Activated CD4-positive, alpha-beta memory T cell treated with anti-CD3 and anti-CD28 coated beads, Interleukin-2, amount 10 ng/mL, durations not matched to agents 7 days and 5 days (primary cell): ENCODE data around the gene PDILT. TPM values are rescaled to one million over a fixed set of nuclear protein-coding genes. Genes with fewer than 3 reads are reported as not detected.
"Not testable (repeated sequence)": the region's sequence is repeated elsewhere in the genome, so short reads cannot be mapped to it uniquely, and the experiment has no call there.

Experiments
- CTCF ChIA-PET: fragments of 350-600 bp; sonication (Branson Sonifier 250); formaldehyde crosslinking; loops from one replicate; lab custom pipeline; 2021; ENCODE audit warnings: antibody characterized with exemption, inconsistent platforms; lab: Charles Lee
- POLR2A ChIA-PET: fragments of 350-600 bp; sonication (Branson Sonifier 250); formaldehyde crosslinking; loops from one replicate; lab custom pipeline; 2021; ENCODE audit warnings: antibody characterized with exemption; lab: Charles Lee
- DNase-seq: peaks from one replicate; pipeline ENCODE4 v3.0.0-alpha.2; 2020
- H3K27ac Mint-ChIP-seq: one replicate; pipeline ENCODE4 v1.8.0; 2021; ENCODE audit warnings: mild to moderate bottlenecking, mixed read lengths
- H3K27me3 Mint-ChIP-seq: one replicate; pipeline ENCODE4 v1.8.0; 2021; ENCODE audit warnings: mixed read lengths
- H3K36me3 Mint-ChIP-seq: one replicate; pipeline ENCODE4 v1.8.0; 2021; ENCODE audit warnings: low read depth, mixed read lengths
- H3K4me1 Mint-ChIP-seq: one replicate; pipeline ENCODE4 v1.8.0; 2021; ENCODE audit warnings: mixed read lengths
- H3K4me3 Mint-ChIP-seq: one replicate; pipeline ENCODE4 v1.8.0; 2021; ENCODE audit warnings: mild to moderate bottlenecking, mixed read lengths
- H3K9me3 Mint-ChIP-seq: one replicate; pipeline ENCODE4 v1.8.0; 2021; ENCODE audit warnings: mixed read lengths
- total RNA-seq, 2 experiments: library from RNA; stranded (reverse); gene quantifications; one replicate each; pipeline ENCODE4 v1.2.3, GENCODE V29; 2021

Gene PDILT
- total RNA-seq, 2 experiments from 2014 or later: not detected

DNA sequence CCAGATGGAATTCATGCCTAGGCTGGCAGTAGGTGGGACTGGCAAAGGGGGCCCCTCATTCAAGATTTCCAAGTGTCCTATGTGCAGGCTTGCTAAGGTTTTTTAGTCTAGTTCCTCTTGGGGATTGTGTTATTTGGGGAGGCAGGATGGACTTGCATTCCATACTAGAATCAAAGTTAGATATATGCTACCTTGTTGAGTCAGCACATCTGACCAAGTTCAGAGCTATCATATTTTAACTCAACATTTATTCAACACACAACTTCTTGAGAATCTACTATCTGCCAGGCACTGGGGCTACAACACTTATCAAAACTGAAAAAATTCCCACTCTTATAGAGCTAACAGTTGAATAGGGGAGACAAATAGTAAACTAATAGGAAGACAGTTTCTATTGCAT is 83.9 kb downstream of the PDILT start:
- no peaks in the 10 kb centered on the region for H3K9me3 Mint-ChIP-seq
- H3K27me3 Mint-ChIP-seq: no peaks in the 10 kb centered on the region
- no peaks in the 10 kb centered on the region for H3K4me1 Mint-ChIP-seq

DNA sequence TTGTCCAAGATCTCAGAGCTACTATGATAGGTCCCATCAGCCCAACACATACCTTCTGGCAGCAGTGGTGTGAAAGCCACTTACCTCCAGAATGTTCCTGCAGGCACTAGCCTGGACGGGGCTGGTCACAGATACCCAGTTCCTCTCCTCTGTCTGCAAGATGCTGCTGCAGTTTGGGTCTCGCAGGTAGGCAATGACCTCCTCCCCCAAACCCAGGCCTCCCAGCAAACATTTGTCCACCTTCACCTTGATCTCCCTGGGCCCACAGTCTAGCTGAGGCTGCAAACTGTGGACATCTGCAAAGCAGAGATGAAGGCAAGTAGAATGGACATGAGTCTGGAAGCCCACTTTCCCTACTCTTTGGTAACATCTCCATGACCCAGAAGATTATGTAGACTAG is 84.4 kb downstream of the PDILT start:
- POLR2A ChIA-PET: no interaction called here

More for the DNA sequence above, 83.9 kb downstream of the PDILT start:
- no peak for DNase-seq
- H3K4me3 Mint-ChIP-seq: no peak overlapping the region
- ChIA-PET CTCF (no interaction called here), POLR2A (no interaction called here)
- H3K36me3 Mint-ChIP-seq: no peaks in the 10 kb centered on the region
- no peak overlapping the region for H3K27ac Mint-ChIP-seq

DNA sequence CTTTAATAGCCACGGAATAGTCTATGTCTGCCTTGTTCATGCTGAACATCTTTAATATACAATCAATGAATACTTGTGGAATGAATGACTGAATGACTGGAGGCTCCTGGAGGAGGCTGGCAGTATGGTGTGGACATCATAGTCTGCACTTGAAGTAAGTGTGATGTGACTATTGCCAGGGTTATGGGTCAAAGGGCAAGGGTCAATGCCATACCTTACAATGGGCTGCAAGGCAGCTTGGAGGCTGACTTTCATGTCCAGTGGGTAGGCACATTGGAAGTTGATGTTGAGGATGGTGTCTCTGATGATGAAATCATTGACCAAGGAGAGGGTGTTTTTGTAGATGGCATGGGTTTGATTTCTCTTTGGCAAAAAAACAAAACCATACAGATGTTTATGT is 85.1 kb downstream of the PDILT start:
- H3K27ac Mint-ChIP-seq: no peak overlapping the region
- CTCF ChIA-PET: no interaction called here
- H3K9me3 Mint-ChIP-seq: no peaks in the 10 kb centered on the region
- no peaks in the 10 kb centered on the region for H3K27me3 Mint-ChIP-seq
- H3K36me3 Mint-ChIP-seq: no peaks in the 10 kb centered on the region
- no peak overlapping the region for H3K4me3 Mint-ChIP-seq
- H3K4me1 Mint-ChIP-seq: no peaks in the 10 kb centered on the region
- DNase-seq: no peak
- POLR2A ChIA-PET: no interaction called here

More for the DNA sequence above, 84.4 kb downstream of the PDILT start:
- Mint-ChIP-seq H3K27me3 (no peaks in the 10 kb centered on the region), H3K4me1 (no peaks in the 10 kb centered on the region), H3K4me3 (no peak overlapping the region), H3K36me3 (no peaks in the 10 kb centered on the region), H3K27ac (no peak overlapping the region), H3K9me3 (no peaks in the 10 kb centered on the region)
- DNase-seq: no peak
- CTCF ChIA-PET: no interaction called here

DNA sequence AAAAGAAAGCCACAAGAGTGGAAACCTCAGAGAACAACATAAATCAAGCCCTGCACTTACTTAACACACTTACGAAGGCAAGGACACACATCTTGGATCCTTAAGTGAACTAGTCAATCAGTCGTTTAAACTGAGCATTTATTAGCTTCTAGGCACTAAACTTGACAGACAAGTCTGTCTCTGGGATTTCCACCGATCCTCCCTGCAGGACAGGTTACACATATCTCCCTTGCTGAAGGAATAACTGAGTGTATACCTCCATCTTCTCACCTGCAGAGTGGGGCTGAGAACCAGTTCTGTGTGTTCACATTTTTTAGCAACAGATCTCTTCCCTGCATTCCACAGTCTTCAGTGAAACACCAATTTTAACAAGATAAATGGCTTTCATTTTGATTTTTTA is 86.1 kb downstream of the PDILT start:
- POLR2A ChIA-PET: no interaction called here
- no peaks in the 10 kb centered on the region for H3K4me1 Mint-ChIP-seq
- no peak for DNase-seq
- H3K9me3 Mint-ChIP-seq: no peaks in the 10 kb centered on the region
- no peaks in the 10 kb centered on the region for H3K36me3 Mint-ChIP-seq
- H3K27ac Mint-ChIP-seq: no peak overlapping the region
- H3K4me3 Mint-ChIP-seq: no peak overlapping the region
- CTCF ChIA-PET: no interaction called here
- H3K27me3 Mint-ChIP-seq: no peaks in the 10 kb centered on the region

DNA sequence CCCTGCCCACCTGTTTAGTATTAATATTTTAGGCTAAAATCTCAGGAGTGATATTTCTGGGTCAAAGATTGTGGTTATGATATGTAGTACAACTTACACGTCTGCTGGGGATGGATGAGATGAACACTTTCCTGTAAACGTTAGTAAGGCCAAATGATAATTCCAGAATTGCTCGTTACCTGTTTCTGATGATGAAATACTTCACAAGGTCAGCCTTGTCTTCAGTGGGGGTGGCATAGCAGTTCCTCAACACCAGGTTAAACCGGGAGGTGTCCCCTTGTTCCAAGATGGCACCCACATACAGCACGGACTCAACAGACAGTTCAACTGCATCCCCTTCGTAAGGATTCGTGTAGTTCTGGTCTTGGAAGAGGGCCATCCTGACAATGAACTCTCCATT is 86.5 kb downstream of the PDILT start:
- H3K4me3 Mint-ChIP-seq: no peak overlapping the region
- CTCF ChIA-PET: no interaction called here
- no peaks in the 10 kb centered on the region for H3K9me3 Mint-ChIP-seq

DNA sequence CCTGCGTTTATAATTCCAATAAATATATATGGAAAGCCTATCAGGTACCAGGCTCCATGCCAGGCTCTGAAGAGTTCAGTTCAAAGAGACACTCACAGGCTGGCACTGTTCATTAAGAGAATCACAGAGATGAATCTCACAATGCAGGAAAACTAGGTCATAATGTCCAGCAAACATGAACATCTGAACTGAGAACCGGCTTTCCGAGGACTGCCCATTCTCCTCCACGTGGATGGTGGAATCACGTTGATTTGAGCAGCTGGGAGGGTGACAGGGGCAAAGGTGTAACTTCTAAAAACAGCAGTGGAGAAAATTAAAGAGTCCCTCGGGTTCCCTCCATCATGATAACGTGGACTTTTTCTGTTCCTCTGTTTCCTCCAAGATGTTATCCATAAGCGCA is 87.4 kb downstream of the PDILT start:
- no peak overlapping the region for H3K27ac Mint-ChIP-seq
- no peak overlapping the region for H3K4me3 Mint-ChIP-seq
- DNase-seq: no peak
- H3K9me3 Mint-ChIP-seq: no peaks in the 10 kb centered on the region
- no peaks in the 10 kb centered on the region for H3K4me1 Mint-ChIP-seq
- no peaks in the 10 kb centered on the region for H3K36me3 Mint-ChIP-seq
- POLR2A ChIA-PET: no interaction called here
- CTCF ChIA-PET: interaction anchor here (0.6 kb wide), 1 partner anchor 317 kb away, joined by 3 read pairs; no protein-coding TSS in a partner anchor
- no peaks in the 10 kb centered on the region for H3K27me3 Mint-ChIP-seq

More for the DNA sequence above, 86.5 kb downstream of the PDILT start:
- Mint-ChIP-seq H3K27ac (no peak overlapping the region), H3K36me3 (no peaks in the 10 kb centered on the region), H3K4me1 (no peaks in the 10 kb centered on the region), H3K27me3 (no peaks in the 10 kb centered on the region)
- POLR2A ChIA-PET: no interaction called here
- DNase-seq: no peak

DNA sequence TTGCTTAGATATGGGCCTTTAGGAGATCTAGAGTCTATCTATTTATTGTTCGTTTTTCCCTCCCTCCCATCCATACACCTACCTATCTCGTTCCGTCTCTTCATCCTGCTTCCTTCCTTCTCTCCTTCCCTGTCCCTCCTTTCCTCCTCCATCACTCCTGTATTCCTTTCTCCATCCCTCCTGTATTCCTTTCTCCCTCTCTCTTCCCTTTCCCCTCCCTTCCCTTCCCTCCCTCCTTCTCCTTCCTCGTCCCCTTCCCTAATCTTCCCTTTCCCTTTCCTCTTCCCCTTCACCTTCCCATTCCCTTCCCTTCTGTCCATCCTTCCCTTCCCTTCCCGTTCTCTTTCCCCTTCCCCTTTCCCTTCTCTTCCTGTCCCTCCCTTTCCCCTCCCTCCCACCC is 87.8 kb downstream of the PDILT start:
- no peaks in the 10 kb centered on the region for H3K9me3 Mint-ChIP-seq
- H3K4me1 Mint-ChIP-seq: no peaks in the 10 kb centered on the region
- H3K36me3 Mint-ChIP-seq: no peaks in the 10 kb centered on the region
- H3K27ac Mint-ChIP-seq: no peak overlapping the region
- CTCF ChIA-PET: interaction anchor here (0.6 kb wide), 1 partner anchor 316 kb away, joined by 3 read pairs; no protein-coding TSS in a partner anchor
- no peaks in the 10 kb centered on the region for H3K27me3 Mint-ChIP-seq
- POLR2A ChIA-PET: no interaction called here
- H3K4me3 Mint-ChIP-seq: no peak overlapping the region
- no peak for DNase-seq

DNA sequence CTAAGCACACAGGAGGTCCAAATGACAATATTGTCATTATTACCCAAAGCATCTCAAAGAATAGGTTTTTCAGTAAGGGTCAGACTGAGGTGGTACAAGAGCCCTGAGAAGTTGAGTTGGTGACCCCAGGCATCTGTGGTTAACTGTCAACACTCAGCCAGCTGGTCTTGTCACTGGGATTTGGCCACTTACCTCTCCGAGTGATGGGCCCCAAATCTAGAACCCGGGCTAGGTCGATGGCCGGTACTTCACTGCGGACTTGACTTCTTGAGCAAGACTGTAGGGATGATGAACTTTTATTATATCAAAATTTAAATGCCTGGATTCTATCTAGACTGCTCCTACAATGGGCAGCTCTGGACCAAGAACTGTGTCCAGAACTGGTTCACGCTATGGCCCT is 88.8 kb downstream of the PDILT start:
- ChIA-PET CTCF (interaction anchor here (1.4 kb wide), 1 partner anchor 15 kb away, joined by 3 read pairs; no protein-coding TSS in a partner anchor), POLR2A (no interaction called here)
- no peak for DNase-seq
- H3K9me3 Mint-ChIP-seq: no peaks in the 10 kb centered on the region
- no peak overlapping the region for H3K4me3 Mint-ChIP-seq
- no peak overlapping the region for H3K27ac Mint-ChIP-seq
- no peaks in the 10 kb centered on the region for H3K27me3 Mint-ChIP-seq
- H3K36me3 Mint-ChIP-seq: no peaks in the 10 kb centered on the region
- H3K4me1 Mint-ChIP-seq: no peaks in the 10 kb centered on the region

DNA sequence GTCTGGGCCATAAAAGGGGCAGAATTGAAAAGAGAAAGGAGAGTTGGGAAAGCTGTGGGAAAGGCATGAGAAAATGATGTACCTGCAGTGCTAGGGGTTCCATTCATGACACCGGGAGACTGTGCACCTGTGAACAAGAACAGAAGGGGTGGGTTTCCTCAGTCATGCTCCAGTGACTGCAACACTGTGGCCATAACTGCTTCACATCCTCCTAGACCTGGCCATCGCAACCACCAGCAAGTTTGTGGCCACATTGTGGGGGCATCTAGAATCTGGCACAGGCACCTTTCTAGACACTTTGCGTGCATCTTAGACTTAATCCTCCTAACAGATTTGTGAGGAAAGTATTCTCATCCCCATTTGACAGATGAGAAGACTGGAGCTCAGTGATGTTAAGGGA is 90.0 kb downstream of the PDILT start:
- Mint-ChIP-seq H3K36me3 (no peaks in the 10 kb centered on the region), H3K27me3 (no peaks in the 10 kb centered on the region), H3K27ac (no peak overlapping the region), H3K4me1 (no peaks in the 10 kb centered on the region), H3K9me3 (no peaks in the 10 kb centered on the region), H3K4me3 (no peak overlapping the region)
- no peak for DNase-seq
- CTCF ChIA-PET: no interaction called here
- POLR2A ChIA-PET: no interaction called here

DNA sequence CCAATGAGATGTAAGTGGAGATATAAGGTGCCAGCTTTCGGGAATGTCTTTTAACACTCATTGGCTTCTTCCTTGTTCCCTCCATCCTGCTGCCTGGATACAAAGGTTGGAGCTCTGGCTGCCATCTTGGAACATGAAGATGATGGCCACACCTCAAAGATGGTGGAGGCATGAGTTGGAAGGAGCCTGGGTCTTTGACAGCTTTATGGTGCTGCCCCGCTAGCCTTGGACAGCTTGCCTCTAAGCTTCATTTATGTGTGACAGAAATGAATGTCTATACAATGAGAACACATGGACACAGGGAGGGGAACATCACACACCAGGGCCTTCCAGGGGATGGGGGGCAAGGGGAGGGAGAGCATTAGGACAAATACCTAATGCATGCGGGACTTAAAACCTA is 90.8 kb downstream of the PDILT start:
- no peak overlapping the region for H3K27ac Mint-ChIP-seq
- POLR2A ChIA-PET: no interaction called here
- no peaks in the 10 kb centered on the region for H3K9me3 Mint-ChIP-seq
- no peak overlapping the region for H3K4me3 Mint-ChIP-seq
- DNase-seq: no peak
- H3K4me1 Mint-ChIP-seq: no peaks in the 10 kb centered on the region
- CTCF ChIA-PET: interaction anchor here (1.3 kb wide), 1 partner anchor 13 kb away, joined by 4 read pairs; no protein-coding TSS in a partner anchor
- no peaks in the 10 kb centered on the region for H3K36me3 Mint-ChIP-seq
- no peaks in the 10 kb centered on the region for H3K27me3 Mint-ChIP-seq

DNA sequence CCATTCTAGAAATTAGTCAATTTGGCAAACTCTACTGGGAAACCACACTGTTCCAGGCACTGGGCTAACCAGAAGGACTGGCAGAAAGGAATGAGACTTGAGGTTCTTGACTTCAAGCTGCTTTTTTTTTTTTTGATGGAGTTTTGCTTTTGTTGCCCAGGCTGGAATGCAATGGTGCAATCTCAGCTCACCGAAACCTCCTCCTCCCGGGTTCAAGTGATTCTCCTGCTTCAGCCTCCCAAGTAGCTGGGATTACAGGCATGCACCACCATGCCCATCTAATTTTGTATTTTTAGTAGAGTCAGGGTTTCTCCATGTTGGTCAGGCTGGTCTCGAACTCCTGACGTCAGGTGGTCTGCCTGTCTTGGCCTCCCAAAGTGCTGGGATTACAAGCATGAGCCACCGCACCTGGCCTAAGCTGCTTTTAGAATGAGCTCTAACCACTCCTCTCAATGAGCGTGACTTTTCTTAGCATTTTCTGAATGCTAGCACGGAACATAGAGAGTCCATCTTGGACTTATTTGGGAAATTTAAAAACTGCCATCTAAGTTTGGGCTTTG is 91.9 kb downstream of the PDILT start:
- CTCF ChIA-PET: interaction anchor here (1.3 kb wide), 1 partner anchor 12 kb away, joined by 4 read pairs; no protein-coding TSS in a partner anchor
- H3K4me3 Mint-ChIP-seq, DNase-seq, H3K9me3 Mint-ChIP-seq, H3K27ac Mint-ChIP-seq, H3K36me3 Mint-ChIP-seq, H3K4me1 Mint-ChIP-seq, POLR2A ChIA-PET, H3K27me3 Mint-ChIP-seq: not testable (repeated sequence)

DNA sequence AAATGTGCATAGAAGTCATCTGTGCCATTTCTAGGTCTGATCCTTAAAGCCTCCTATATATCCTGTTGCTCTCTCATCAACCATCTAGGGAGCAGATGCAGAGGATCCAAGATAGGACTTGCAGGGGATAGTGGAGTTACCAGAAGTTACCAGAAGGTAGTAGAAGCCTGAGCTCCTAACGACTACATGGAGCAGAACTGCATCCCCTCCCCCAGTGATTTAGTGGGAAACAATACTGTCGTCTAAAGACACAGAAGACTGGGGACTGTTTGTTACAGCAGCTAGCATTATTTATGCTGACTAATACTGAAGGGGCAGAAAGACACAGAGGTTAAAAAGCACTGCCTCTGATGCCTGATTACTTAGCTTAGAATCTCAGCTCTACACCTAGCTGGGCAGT is 93.0 kb downstream of the PDILT start:
- no peak for DNase-seq

DNA sequence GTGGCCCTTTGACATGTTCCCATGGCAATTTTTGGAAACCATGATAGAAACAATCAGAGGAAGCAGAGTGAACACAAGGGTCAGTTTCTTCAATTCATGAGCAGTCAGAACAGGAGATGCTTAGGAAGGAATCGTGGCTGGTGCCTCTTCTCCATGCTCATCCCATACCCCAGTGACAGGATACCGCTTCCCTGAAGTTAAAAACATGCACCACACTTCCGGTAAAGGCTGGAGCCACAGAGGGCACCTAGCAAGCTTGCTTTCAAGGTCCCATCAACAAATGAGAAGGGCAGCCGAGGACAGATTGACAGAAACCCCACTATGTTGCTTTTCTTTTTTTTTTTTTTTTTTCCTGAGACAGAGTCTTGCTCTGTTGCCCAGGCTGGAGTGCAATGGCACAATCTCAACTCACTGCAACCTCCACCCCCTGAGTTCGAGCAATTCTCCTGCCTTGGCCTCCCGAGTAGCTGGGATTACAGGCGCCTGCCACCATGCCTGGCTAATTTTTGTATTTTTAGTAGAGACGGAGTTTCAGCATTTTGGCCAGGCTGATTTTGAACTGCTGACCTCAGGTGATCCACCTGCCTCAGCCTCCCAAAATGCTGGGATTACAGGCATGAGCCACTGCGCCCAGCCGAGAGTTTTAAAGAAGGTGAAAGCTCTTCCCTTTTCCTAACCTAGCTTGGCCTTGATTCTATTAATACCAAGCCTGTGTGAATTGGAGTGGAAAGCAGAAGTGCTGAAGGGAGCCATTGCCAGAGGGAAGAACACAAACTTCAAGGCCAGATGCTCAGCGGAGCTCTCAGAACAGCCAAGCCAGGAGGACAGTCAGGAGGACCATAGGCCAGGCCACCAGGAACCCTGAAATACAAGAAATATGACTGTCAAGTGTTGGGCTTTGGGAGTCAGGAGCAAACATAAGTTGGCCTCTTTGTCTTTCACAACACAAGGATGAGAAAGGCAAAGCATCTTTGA is 93.8 kb downstream of the PDILT start:
- Mint-ChIP-seq H3K27ac (no peak overlapping the region), H3K27me3 (no peaks in the 10 kb centered on the region), H3K4me1 (no peaks in the 10 kb centered on the region), H3K4me3 (no peak overlapping the region), H3K36me3 (no peaks in the 10 kb centered on the region), H3K9me3 (no peaks in the 10 kb centered on the region)
- DNase-seq: no peak
- ChIA-PET POLR2A (no interaction called here), CTCF (no interaction called here)

More for the DNA sequence above, 93.0 kb downstream of the PDILT start:
- Mint-ChIP-seq H3K27me3 (no peaks in the 10 kb centered on the region), H3K4me3 (no peak overlapping the region), H3K27ac (no peak overlapping the region), H3K36me3 (no peaks in the 10 kb centered on the region), H3K4me1 (no peaks in the 10 kb centered on the region), H3K9me3 (no peaks in the 10 kb centered on the region)
- ChIA-PET POLR2A (no interaction called here), CTCF (no interaction called here)
